Activated gamma-delta T cell (primary cell): ENCODE results near the gene BSND.
A peak's percentile ranks its signal among the peaks of the same experiment; 100 is the strongest.

Experiments used
- DNase-seq: peaks from one replicate; lab custom pipeline; 2025; lab: John Stamatoyannopoulos, UW

The BSND gene

GRCh38 chr1:54991939-54992338, 6.8 kb upstream of the BSND start:
- no peak for DNase-seq

- no peak for DNase-seq
Observed at GRCh38 chr1:54993140-54993539, 5.6 kb upstream of the BSND start.

- no peak for DNase-seq
Observed at GRCh38 chr1:54994355-54994990, 4.3 kb upstream of the BSND start.

GRCh38 chr1:54995013-54995760, 3.5 kb upstream of the BSND start:
- DNase-seq, result no peak

- no peak for DNase-seq
Observed at GRCh38 chr1:54995835-54996234, 2.9 kb upstream of the BSND start.

GRCh38 chr1:54996359-54996868, 2.3 kb upstream of the BSND start:
- peak; percentile 35 for DNase-seq

- no peak for DNase-seq
Observed at GRCh38 chr1:54996869-54997710, 1.6 kb upstream of the BSND start.

GRCh38 chr1:54997711-54997986, 1.1 kb upstream of the BSND start:
- DNase-seq, result no peak

GRCh38 chr1:54998100-54998499, 633 bp upstream of the BSND start:
- DNase-seq, result no peak

- DNase-seq, result no peak
Observed at GRCh38 chr1:55000110-55001085, 1.7 kb downstream of the BSND start.

- no peak for DNase-seq
Observed at GRCh38 chr1:55001311-55001710, 2.6 kb downstream of the BSND start.

- no peak for DNase-seq
Observed at GRCh38 chr1:55002686-55003085, 4.0 kb downstream of the BSND start.

- no peak for DNase-seq
Observed at GRCh38 chr1:55005351-55006140, 6.8 kb downstream of the BSND start.

- DNase-seq, result no peak
Observed at GRCh38 chr1:55006931-55007330, 8.2 kb downstream of the BSND start.

GRCh38 chr1:55007625-55008024, 8.9 kb downstream of the BSND start:
- no peak for DNase-seq

- no peak for DNase-seq
Observed at GRCh38 chr1:55010194-55010886, 11.6 kb downstream of the BSND start.

GRCh38 chr1:55010887-55011217, 12.1 kb downstream of the BSND start:
- no peak for DNase-seq

GRCh38 chr1:55012661-55013060, 13.9 kb downstream of the BSND start:
- DNase-seq, result no peak

GRCh38 chr1:55015123-55015522, 16.4 kb downstream of the BSND start:
- DNase-seq, result no peak
